Mesenchymal stem cell (in vitro differentiated cells and primary cell): ENCODE measurements around the gene SCLY.

Experiments
- DNase-seq: peaks from one replicate; pipeline ENCODE4 v3.0.0-alpha.2; 2013
- H2AFZ ChIP-seq: one replicate; pipeline ENCODE4 v1.6.1; 2013; ENCODE audit warnings: low read depth, mild to moderate bottlenecking, control low read depth, inconsistent platforms, low read length, moderate library complexity
- H2AK5ac ChIP-seq: 2 replicates; pipeline ENCODE4 v1.6.1; 2013; ENCODE audit warnings: low read length, moderate library complexity, mild to moderate bottlenecking, inconsistent platforms; ENCODE audit not compliant: severe bottlenecking
- H2BK120ac ChIP-seq: one replicate; pipeline ENCODE4 v1.6.1; 2013; ENCODE audit warnings: low read depth, mild to moderate bottlenecking, inconsistent platforms, low read length, moderate library complexity
- H2BK12ac ChIP-seq, 2 experiments: one replicate each; pipeline ENCODE4 v1.6.1; 2013; ENCODE audit warnings: inconsistent platforms in 2 of 2, low read length in 2 of 2, mild to moderate bottlenecking in 2 of 2, moderate library complexity in 2 of 2, control low read depth in 1 of 2
- H2BK15ac ChIP-seq: one replicate; pipeline ENCODE4 v1.6.1; 2013; ENCODE audit warnings: mild to moderate bottlenecking, low read depth, inconsistent platforms; ENCODE audit not compliant: poor library complexity, severe bottlenecking
- H2BK5ac ChIP-seq: 2 replicates; pipeline ENCODE4 v1.6.1; 2013; ENCODE audit warnings: low read depth, mild to moderate bottlenecking, low read length, control low read depth, inconsistent platforms; ENCODE audit not compliant: poor library complexity, severe bottlenecking
- H3K14ac ChIP-seq, 2 experiments: one replicate each; pipeline ENCODE4 v1.6.1; 2013; ENCODE audit warnings: inconsistent platforms in 2 of 2, low read length in 2 of 2, control low read depth in 1 of 2, mild to moderate bottlenecking in 1 of 2, moderate library complexity in 1 of 2
- H3K18ac ChIP-seq, 2 experiments: one replicate each; pipeline ENCODE4 v1.6.1; 2013; ENCODE audit warnings: inconsistent platforms in 2 of 2, low read length in 2 of 2, control low read depth in 1 of 2, low read depth in 1 of 2, mild to moderate bottlenecking in 1 of 2
- H3K23ac ChIP-seq, 2 experiments: one replicate each; pipeline ENCODE4 v1.6.1; 2013; ENCODE audit warnings: inconsistent platforms in 2 of 2, low read length in 2 of 2, mild to moderate bottlenecking in 2 of 2, moderate library complexity in 2 of 2, control low read depth in 1 of 2
- H3K27ac ChIP-seq: 2 replicates; pipeline ENCODE4 v1.5.1; 2013; ENCODE audit warnings: mild to moderate bottlenecking, moderate library complexity, low read length, control low read depth, inconsistent platforms; ENCODE audit not compliant: poor library complexity, severe bottlenecking
- H3K27me3 ChIP-seq, 2 experiments: 2 replicates each; pipeline versions ENCODE4 v1.6.1 to v1.7.0; 2013; ENCODE audit warnings: low read length in 2 of 2, mild to moderate bottlenecking in 2 of 2, moderate library complexity in 2 of 2, control low read depth in 1 of 2, inconsistent platforms in 1 of 2; ENCODE audit not compliant: control insufficient read depth in 1 of 2, insufficient read depth in 1 of 2
- H3K36me3 ChIP-seq, 2 experiments: 2 replicates each; pipeline versions ENCODE4 v1.6.1 to v1.7.0; 2013; ENCODE audit warnings: low read length in 2 of 2, control low read depth in 1 of 2, inconsistent platforms in 1 of 2, low read depth in 1 of 2, mild to moderate bottlenecking in 1 of 2; ENCODE audit not compliant: insufficient read depth in 2 of 2, control insufficient read depth in 1 of 2
- H3K4ac ChIP-seq, 2 experiments: one replicate each; pipeline ENCODE4 v1.6.1; 2013; ENCODE audit warnings: inconsistent platforms in 2 of 2, low read length in 2 of 2, mild to moderate bottlenecking in 2 of 2, moderate library complexity in 2 of 2, control low read depth in 1 of 2, low read depth in 1 of 2
- H3K4me1 ChIP-seq: 2 replicates; pipeline ENCODE4 v1.6.1; 2013; ENCODE audit warnings: low read depth, low read length, control low read depth; ENCODE audit not compliant: control insufficient read depth, insufficient read depth
- H3K4me2 ChIP-seq: 2 replicates; pipeline ENCODE4 v1.6.1; 2013; ENCODE audit warnings: low read length, mild to moderate bottlenecking, inconsistent platforms; ENCODE audit not compliant: poor library complexity, severe bottlenecking
- H3K4me3 ChIP-seq, 2 experiments: 2 replicates each; pipeline versions ENCODE4 v1.5.1 to v1.7.0; 2013; ENCODE audit warnings: low read length in 2 of 2, mild to moderate bottlenecking in 2 of 2, control low read depth in 1 of 2, low read depth in 1 of 2; ENCODE audit not compliant: insufficient read depth in 1 of 2
- H3K79me1 ChIP-seq: replicated peaks from 2 replicates; pipeline ENCODE4 v1.6.1; 2013; ENCODE audit warnings: mild to moderate bottlenecking, control low read depth, low read length, inconsistent platforms; ENCODE audit not compliant: poor library complexity, severe bottlenecking
- H3K9ac ChIP-seq: 2 replicates; pipeline ENCODE4 v1.7.0; 2013; ENCODE audit warnings: mild to moderate bottlenecking, low read length, moderate library complexity
- H3K9me3 ChIP-seq: 2 replicates; pipeline ENCODE4 v1.7.0; 2013; ENCODE audit warnings: mild to moderate bottlenecking, low read length; ENCODE audit not compliant: control insufficient read depth
- H4K8ac ChIP-seq: one replicate; pipeline ENCODE4 v1.6.1; 2013; ENCODE audit warnings: inconsistent platforms, mild to moderate bottlenecking, low read length, moderate library complexity
- H4K91ac ChIP-seq: one replicate; pipeline ENCODE4 v1.6.1; 2013; ENCODE audit warnings: mild to moderate bottlenecking, low read length, inconsistent platforms
- WGBS: methylation state at CpG from one replicate; pipeline ENCODE4 v1.1.7; 2013; ENCODE audit warnings: mixed read lengths; 5-methylcytosine and 5-hydroxymethylcytosine counted together

Gene SCLY

DNA sequence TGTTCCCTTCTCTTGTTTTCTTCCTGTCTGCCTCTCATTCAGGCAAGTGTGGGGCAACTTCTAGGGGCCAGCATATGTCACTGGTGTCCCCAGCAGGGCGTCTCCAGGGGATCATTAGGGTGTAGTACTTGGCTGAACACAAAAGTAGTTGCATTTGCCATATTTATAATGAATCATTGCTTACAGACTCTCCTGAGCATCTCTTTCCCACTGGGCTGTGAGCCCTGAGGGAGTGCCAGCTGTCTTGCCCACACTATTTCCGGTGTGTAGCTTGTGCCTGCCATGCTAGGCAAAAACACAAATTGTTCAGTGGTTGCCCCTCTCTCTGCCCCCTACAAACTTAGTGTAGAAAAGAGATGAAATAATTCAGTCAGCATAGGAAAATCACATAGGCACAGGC, 40.8 kb upstream of the SCLY start:
- H3K4ac ChIP-seq: no peak overlapping the region
- H2AFZ ChIP-seq: no peak overlapping the region
- peaks cover 23% of the 10 kb centered on the region for H3K79me1 ChIP-seq
- H3K27ac ChIP-seq: no peak overlapping the region
- no peak overlapping the region for H2BK5ac ChIP-seq
- no peak overlapping the region for H3K4me2 ChIP-seq
- no peak overlapping the region for H2BK12ac ChIP-seq
- H4K91ac ChIP-seq: no peak overlapping the region
- H3K14ac ChIP-seq: no peak overlapping the region
- no peak overlapping the region for H3K9ac ChIP-seq
- no peak overlapping the region for H3K4me3 ChIP-seq
- H3K23ac ChIP-seq: no peak overlapping the region
- no peak overlapping the region for H3K18ac ChIP-seq
- DNase-seq: no peak
- no peak overlapping the region for H2BK120ac ChIP-seq
- WGBS: 100% methylated on average over 1 of the region's 2 CpGs
- no peaks in the 10 kb centered on the region for H3K27me3 ChIP-seq
- no peak overlapping the region for H4K8ac ChIP-seq
- no peak overlapping the region for H2BK15ac ChIP-seq
- H3K36me3 ChIP-seq: peaks cover 14 to 38% of the 10 kb centered on the region in 2 experiments
- H2AK5ac ChIP-seq: no peak overlapping the region
- peaks cover 6% of the 10 kb centered on the region for H3K4me1 ChIP-seq
- no peaks in the 10 kb centered on the region for H3K9me3 ChIP-seq

GRCh38 chr2:238020816-238021215, 40.0 kb upstream of the SCLY start:
- no peak overlapping the region for H3K18ac ChIP-seq
- peaks cover 21 to 46% of the 10 kb centered on the region in 2 experiments for H3K36me3 ChIP-seq
- no peak overlapping the region for H3K4me3 ChIP-seq
- H4K91ac ChIP-seq: peak overlapping the region; percentile 5
- H2BK15ac ChIP-seq: no peak overlapping the region
- H3K27ac ChIP-seq: no peak overlapping the region
- H3K23ac ChIP-seq: no peak overlapping the region
- H2BK5ac ChIP-seq: no peak overlapping the region
- 92% methylated on average over 9 of the region's 9 CpGs for WGBS
- H3K14ac ChIP-seq: peak overlapping the region in 1 of 2 experiments; percentile 79
- DNase-seq: no peak
- no peaks in the 10 kb centered on the region for H3K9me3 ChIP-seq
- no peak overlapping the region for H3K9ac ChIP-seq
- no peak overlapping the region for H4K8ac ChIP-seq
- no peak overlapping the region for H2BK12ac ChIP-seq
- no peak overlapping the region for H2BK120ac ChIP-seq
- no peak overlapping the region for H2AK5ac ChIP-seq
- H2AFZ ChIP-seq: no peak overlapping the region
- H3K4ac ChIP-seq: no peak overlapping the region
- H3K4me1 ChIP-seq: peaks cover 6% of the 10 kb centered on the region
- H3K4me2 ChIP-seq: no peak overlapping the region
- no peaks in the 10 kb centered on the region for H3K27me3 ChIP-seq
- H3K79me1 ChIP-seq: peaks cover 25% of the 10 kb centered on the region

- Histone ChIP-seq H3K79me1 (peaks cover 23% of the 10 kb centered on the region), H3K14ac (no peak overlapping the region), H3K23ac (no peak overlapping the region), H3K9ac (no peak overlapping the region), H3K4ac (no peak overlapping the region), H2BK15ac (no peak overlapping the region), H3K4me2 (no peak overlapping the region), H3K27ac (no peak overlapping the region), H3K9me3 (no peaks in the 10 kb centered on the region), H2BK12ac (no peak overlapping the region), H3K36me3 (peaks cover 21 to 47% of the 10 kb centered on the region in 2 experiments), H2BK5ac (no peak overlapping the region), H3K4me1 (peaks cover 6% of the 10 kb centered on the region), H2AK5ac (no peak overlapping the region), H3K27me3 (no peaks in the 10 kb centered on the region), H3K4me3 (no peak overlapping the region), H3K18ac (no peak overlapping the region), H2AFZ (no peak overlapping the region), H2BK120ac (no peak overlapping the region), H4K91ac (no peak overlapping the region), H4K8ac (no peak overlapping the region)
- peak; percentile 7 for DNase-seq
- 86% methylated on average over 3 of the region's 4 CpGs for WGBS
Observed at GRCh38 chr2:238021327-238021726, 39.5 kb upstream of the SCLY start.

DNA sequence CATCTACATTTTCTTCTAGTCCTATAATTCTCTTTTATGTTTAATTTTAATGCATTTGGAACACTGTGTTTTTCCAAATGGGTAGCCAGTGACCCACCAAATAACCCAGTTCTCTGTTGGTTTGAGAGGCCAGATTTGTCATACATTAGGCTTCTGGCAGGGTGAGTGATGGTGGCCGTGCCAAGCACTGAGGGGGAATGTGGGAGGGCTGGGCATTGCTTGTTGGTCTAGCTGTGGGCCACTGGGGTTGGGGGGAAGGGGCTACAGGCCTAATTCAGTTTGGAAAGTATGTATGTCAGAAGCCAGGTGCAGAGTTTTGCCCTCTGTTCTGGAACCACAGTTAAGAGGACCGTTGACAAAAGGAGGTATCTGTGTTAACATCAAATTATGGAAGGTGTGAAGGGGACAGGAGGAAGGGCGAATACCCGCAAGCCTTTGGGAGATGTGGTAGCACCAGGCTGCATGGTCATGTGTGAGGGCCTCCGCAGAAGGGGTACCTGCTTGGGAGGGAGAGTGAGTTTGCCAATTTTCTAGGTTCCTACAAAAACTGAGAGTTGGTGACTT, 38.1 kb upstream of the SCLY start:
- 98% methylated on average over 5 of the region's 5 CpGs for WGBS
- H3K27me3 ChIP-seq: no peaks in the 10 kb centered on the region

More for the DNA sequence above, 38.1 kb upstream of the SCLY start:
- no peak overlapping the region for H2AFZ ChIP-seq
- H3K4me3 ChIP-seq: no peak overlapping the region
- H2BK15ac ChIP-seq: no peak overlapping the region
- no peak overlapping the region for H3K4me2 ChIP-seq
- H3K36me3 ChIP-seq: peaks cover 22 to 53% of the 10 kb centered on the region in 2 experiments
- no peak overlapping the region for H3K14ac ChIP-seq
- no peak overlapping the region for H3K27ac ChIP-seq
- no peak overlapping the region for H2BK120ac ChIP-seq
- H3K9ac ChIP-seq: no peak overlapping the region
- H3K4ac ChIP-seq: no peak overlapping the region
- no peaks in the 10 kb centered on the region for H3K9me3 ChIP-seq
- no peak overlapping the region for H2BK5ac ChIP-seq
- no peak overlapping the region for H3K23ac ChIP-seq
- peaks cover 20% of the 10 kb centered on the region for H3K79me1 ChIP-seq
- H3K4me1 ChIP-seq: peaks cover 6% of the 10 kb centered on the region
- DNase-seq: no peak
- no peak overlapping the region for H4K8ac ChIP-seq
- no peak overlapping the region for H2BK12ac ChIP-seq
- no peak overlapping the region for H2AK5ac ChIP-seq
- H3K18ac ChIP-seq: no peak overlapping the region
- H4K91ac ChIP-seq: no peak overlapping the region
